ENCODE results near the gene WDR88.

GRCh38 chr19:33156334-33156733 lies 24.4 kb downstream of the WDR88 start:
- TF ChIP-seq, protein P1, sequence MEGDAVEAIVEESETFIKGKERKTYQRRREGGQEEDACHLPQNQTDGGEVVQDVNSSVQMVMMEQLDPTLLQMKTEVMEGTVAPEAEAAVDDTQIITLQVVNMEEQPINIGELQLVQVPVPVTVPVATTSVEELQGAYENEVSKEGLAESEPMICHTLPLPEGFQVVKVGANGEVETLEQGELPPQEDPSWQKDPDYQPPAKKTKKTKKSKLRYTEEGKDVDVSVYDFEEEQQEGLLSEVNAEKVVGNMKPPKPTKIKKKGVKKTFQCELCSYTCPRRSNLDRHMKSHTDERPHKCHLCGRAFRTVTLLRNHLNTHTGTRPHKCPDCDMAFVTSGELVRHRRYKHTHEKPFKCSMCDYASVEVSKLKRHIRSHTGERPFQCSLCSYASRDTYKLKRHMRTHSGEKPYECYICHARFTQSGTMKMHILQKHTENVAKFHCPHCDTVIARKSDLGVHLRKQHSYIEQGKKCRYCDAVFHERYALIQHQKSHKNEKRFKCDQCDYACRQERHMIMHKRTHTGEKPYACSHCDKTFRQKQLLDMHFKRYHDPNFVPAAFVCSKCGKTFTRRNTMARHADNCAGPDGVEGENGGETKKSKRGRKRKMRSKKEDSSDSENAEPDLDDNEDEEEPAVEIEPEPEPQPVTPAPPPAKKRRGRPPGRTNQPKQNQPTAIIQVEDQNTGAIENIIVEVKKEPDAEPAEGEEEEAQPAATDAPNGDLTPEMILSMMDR (IDR thresholded peaks at IDR 0.05): no peak
- no peak for TF ChIP-seq POLR2A (IDR thresholded peaks at IDR 0.05)
